HCT116 (cell line): Measurements from ENCODE around the gene TPBGL. TPM values are rescaled to one million over a fixed set of nuclear protein-coding genes. Genes with fewer than 3 reads are reported as not detected.

Experiments
- ATAC-seq: fragments of 200-7000 bp; cut with Tn5 transposase; 2 replicates; pipeline ENCODE4 v1.9.1; 2020; ENCODE audit warnings: mild to moderate bottlenecking, moderate library complexity
- BruUV-seq: library from RNA; stranded (reverse); fragments of 400-500 nt; replicated peaks from 2 replicates; lab custom pipeline; 2021; lab: Mats Ljungman, UMichigan
- CTCF ChIA-PET: fragments of 300-600 bp; sonication (Branson Sonifier 250); formaldehyde crosslinking; loops from one replicate; lab custom pipeline; 2021; ENCODE audit warnings: antibody characterized with exemption; lab: Charles Lee
- POLR2A ChIA-PET: fragments of 300-600, 350-600 bp; sonication (Branson Sonifier 250); formaldehyde crosslinking; loops from one replicate; lab custom pipeline; 2021; ENCODE audit warnings: antibody characterized with exemption; lab: Charles Lee
- RAD21 ChIA-PET, 2 experiments: fragments of 300-600 bp; sonication (Branson Sonifier 250); formaldehyde crosslinking; loops; one replicate each; lab custom pipeline; 2023; ENCODE audit warnings: low total read pairs in 2 of 2; ENCODE audit not compliant: uncharacterized antibody in 2 of 2, unreplicated experiment in 2 of 2, low non-redundant PET in 1 of 2; lab: Charles Lee
- DNase-seq: peaks from one replicate; pipeline ENCODE4 v3.0.0-alpha.2; 2010; ENCODE audit warnings: low read depth, low spot score
- H2AFZ ChIP-seq: fragments of 200-600 bp; shearing (Covaris generic), sonication (generic); 2 replicates; pipeline ENCODE4 v1.6.1; 2017; ENCODE audit warnings: low read depth, mixed run types, mixed read lengths, antibody characterized with exemption, low read length; ENCODE audit not compliant: poor library complexity, severe bottlenecking
- H3K27ac ChIP-seq: 2 replicates; pipeline ENCODE4 v1.5.1; 2012; ENCODE audit warnings: low read depth, low read length
- H3K27me3 ChIP-seq: fragments of 200-600 bp; sonication (generic); 2 replicates; pipeline ENCODE4 v1.6.1; 2016; ENCODE audit warnings: mixed run types, low read length, mixed read lengths; ENCODE audit not compliant: insufficient read depth
- H3K36me3 ChIP-seq, 2 experiments: fragments of 200-500 bp in 1 of 2; fragments of 200-600 bp in 1 of 2; sonication (Bioruptor generic) in 1 of 2; sonication (generic) in 1 of 2; 2 replicates each; pipeline versions ENCODE4 v1.5.1 to v1.6.1; 2014 to 2016; ENCODE audit warnings: low read length in 2 of 2, inconsistent platforms in 1 of 2, mixed read lengths in 1 of 2, mixed run types in 1 of 2; ENCODE audit not compliant: insufficient read depth in 2 of 2, control insufficient read depth in 1 of 2
- H3K4me1 ChIP-seq, 2 experiments: fragments of 200-600 bp in 1 of 2; sonication (generic) in 1 of 2; 2 replicates each; pipeline versions ENCODE4 v1.5.1 to v1.6.1; 2012 to 2017; ENCODE audit warnings: low read length in 2 of 2, inconsistent platforms in 1 of 2, mild to moderate bottlenecking in 1 of 2, mixed read lengths in 1 of 2, mixed run types in 1 of 2, moderate library complexity in 1 of 2; ENCODE audit not compliant: insufficient read depth in 2 of 2, control insufficient read depth in 1 of 2
- H3K4me2 ChIP-seq: fragments of 200-600 bp; sonication (generic); 2 replicates; pipeline ENCODE4 v1.6.1; 2017; ENCODE audit warnings: mixed run types, low read length, mixed read lengths
- H3K4me3 ChIP-seq, 2 experiments: fragments of 200-600 bp in 1 of 2; sonication (generic) in 1 of 2; replicated peaks in 1 of 2; 2 replicates each; pipeline ENCODE4 v1.5.1; 2011 to 2016; ENCODE audit warnings: low read length in 2 of 2, control low read depth in 1 of 2, low read depth in 1 of 2, mild to moderate bottlenecking in 1 of 2, mixed read lengths in 1 of 2, mixed run types in 1 of 2
- H3K79me2 ChIP-seq: fragments of 200-600 bp; sonication (generic); 2 replicates; pipeline ENCODE4 v1.6.1; 2017; ENCODE audit warnings: mild to moderate bottlenecking, mixed run types, low read length, moderate library complexity, mixed read lengths; ENCODE audit not compliant: insufficient read depth
- H3K9ac ChIP-seq: fragments of 200-600 bp; sonication (generic); 2 replicates; pipeline ENCODE4 v1.6.1; 2016; ENCODE audit warnings: low read length, mixed read lengths
- H3K9me2 ChIP-seq: fragments of 200-600 bp; sonication (generic), shearing (Covaris generic); 2 replicates; pipeline ENCODE4 v1.6.1; 2017; ENCODE audit warnings: mixed run types, mild to moderate bottlenecking, moderate library complexity; ENCODE audit not compliant: insufficient read depth
- H3K9me3 ChIP-seq, 2 experiments: fragments of 200-500 bp in 1 of 2; fragments of 200-600 bp in 1 of 2; sonication (Bioruptor generic) in 1 of 2; sonication (generic) in 1 of 2; 2 replicates each; pipeline ENCODE4 v1.6.1; 2014 to 2017; ENCODE audit warnings: low read length in 2 of 2, mixed read lengths in 2 of 2, inconsistent platforms in 1 of 2, low read depth in 1 of 2, mild to moderate bottlenecking in 1 of 2, mixed run types in 1 of 2, moderate library complexity in 1 of 2; ENCODE audit not compliant: control insufficient read depth in 1 of 2, insufficient read depth in 1 of 2
- H4K20me1 ChIP-seq: fragments of 200-600 bp; sonication (generic), shearing (Covaris generic); 2 replicates; pipeline ENCODE4 v1.6.1; 2017; ENCODE audit warnings: mixed run types, mild to moderate bottlenecking, moderate library complexity; ENCODE audit not compliant: insufficient read depth
- CEBPB ChIP-seq: IDR thresholded peaks from 2 replicates; pipeline ENCODE4 v1.6.1; 2012; ENCODE audit warnings: low read depth
- ELF1 ChIP-seq: IDR thresholded peaks from 2 replicates; pipeline ENCODE4 v1.6.1; 2012; ENCODE audit warnings: low read depth, borderline replicate concordance
- FOSL1 ChIP-seq: IDR thresholded peaks from 2 replicates; pipeline ENCODE4 v1.6.1; 2012; ENCODE audit warnings: low read depth
- POLR2AphosphoS5 ChIP-seq: IDR thresholded peaks from 2 replicates; pipeline ENCODE4 v1.6.1; 2011; ENCODE audit warnings: mild to moderate bottlenecking, low read depth, low read length, moderate library complexity
- SP1 ChIP-seq: IDR thresholded peaks from 2 replicates; pipeline ENCODE4 v1.6.1; 2012; ENCODE audit warnings: low read depth
- YY1 ChIP-seq: IDR thresholded peaks from 2 replicates; pipeline ENCODE4 v1.6.1; 2011; ENCODE audit warnings: low read length, low read depth, moderate library complexity, mild to moderate bottlenecking; ENCODE audit not compliant: insufficient replicate concordance; ENCODE audit errors: extremely low read depth
- ZNF274 ChIP-seq: fragments of 200-500 bp; sonication (Bioruptor generic); IDR thresholded peaks from 2 replicates; pipeline ENCODE4 v1.6.1; 2014; ENCODE audit warnings: mild to moderate bottlenecking, low read depth, low read length, inconsistent platforms
- intact Hi-C: fragments of 100-400 bp; cut with micrococcal nuclease; formaldehyde crosslinking; loops from 2 replicates; pipeline ENCODE4 v1.10.0; 2022
- total RNA-seq: library from RNA; stranded (reverse); gene quantifications from one replicate; pipeline ENCODE4 v1.2.1, GENCODE V29; 2021; ENCODE audit not compliant: unreplicated experiment
- TF ChIP-seq, protein P1 (sequence below): IDR thresholded peaks from 2 replicates; pipeline ENCODE4 v1.6.1; 2012; ENCODE audit warnings: low read depth

The TPBGL gene
- total RNA-seq, 1 experiment from 2014 or later: 0.12 TPM

DNA sequence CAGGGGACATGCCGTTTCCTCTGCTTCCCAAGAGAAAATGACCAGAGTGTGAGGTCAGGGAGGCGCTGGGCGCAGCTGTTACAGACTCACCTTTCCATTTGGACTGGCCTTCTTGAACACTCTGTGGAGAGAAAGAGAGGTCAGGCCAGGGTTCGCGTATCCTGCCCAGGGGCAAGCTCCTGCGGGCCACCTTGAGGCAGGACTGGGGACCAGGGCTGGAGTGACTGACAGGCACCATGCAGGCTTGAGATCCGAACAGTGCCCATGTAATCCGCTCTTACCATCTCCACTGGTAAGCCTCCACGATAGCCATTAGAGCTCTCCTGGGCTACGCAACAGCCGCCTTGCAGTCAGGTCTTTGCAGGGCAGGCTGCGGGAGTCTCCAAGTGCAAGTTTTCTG, 49.3 kb downstream of the TPBGL start:
- Histone ChIP-seq H3K36me3 (peaks cover 0 to 2% of the 10 kb centered on the region in 2 experiments; a peak in 1 of 4 replicates), H3K4me1 (no peaks in the 10 kb centered on the region), H3K9me3 (no peaks in the 10 kb centered on the region), H3K27me3 (no peaks in the 10 kb centered on the region), H3K79me2 (no peaks in the 10 kb centered on the region), H3K9me2 (no peaks in the 10 kb centered on the region), H2AFZ (no peak overlapping the region), H4K20me1 (no peaks in the 10 kb centered on the region), H3K4me3 (no peak overlapping the region), H3K4me2 (no peak overlapping the region), H3K27ac (no peak overlapping the region), H3K9ac (no peak overlapping the region)
- no peak for TF ChIP-seq CEBPB
- TF ChIP-seq YY1: no peak
- no peak for TF ChIP-seq SP1
- no peak for TF ChIP-seq POLR2AphosphoS5
- no peak for TF ChIP-seq ZNF274
- TF ChIP-seq FOSL1: no peak
- TF ChIP-seq, protein P1, sequence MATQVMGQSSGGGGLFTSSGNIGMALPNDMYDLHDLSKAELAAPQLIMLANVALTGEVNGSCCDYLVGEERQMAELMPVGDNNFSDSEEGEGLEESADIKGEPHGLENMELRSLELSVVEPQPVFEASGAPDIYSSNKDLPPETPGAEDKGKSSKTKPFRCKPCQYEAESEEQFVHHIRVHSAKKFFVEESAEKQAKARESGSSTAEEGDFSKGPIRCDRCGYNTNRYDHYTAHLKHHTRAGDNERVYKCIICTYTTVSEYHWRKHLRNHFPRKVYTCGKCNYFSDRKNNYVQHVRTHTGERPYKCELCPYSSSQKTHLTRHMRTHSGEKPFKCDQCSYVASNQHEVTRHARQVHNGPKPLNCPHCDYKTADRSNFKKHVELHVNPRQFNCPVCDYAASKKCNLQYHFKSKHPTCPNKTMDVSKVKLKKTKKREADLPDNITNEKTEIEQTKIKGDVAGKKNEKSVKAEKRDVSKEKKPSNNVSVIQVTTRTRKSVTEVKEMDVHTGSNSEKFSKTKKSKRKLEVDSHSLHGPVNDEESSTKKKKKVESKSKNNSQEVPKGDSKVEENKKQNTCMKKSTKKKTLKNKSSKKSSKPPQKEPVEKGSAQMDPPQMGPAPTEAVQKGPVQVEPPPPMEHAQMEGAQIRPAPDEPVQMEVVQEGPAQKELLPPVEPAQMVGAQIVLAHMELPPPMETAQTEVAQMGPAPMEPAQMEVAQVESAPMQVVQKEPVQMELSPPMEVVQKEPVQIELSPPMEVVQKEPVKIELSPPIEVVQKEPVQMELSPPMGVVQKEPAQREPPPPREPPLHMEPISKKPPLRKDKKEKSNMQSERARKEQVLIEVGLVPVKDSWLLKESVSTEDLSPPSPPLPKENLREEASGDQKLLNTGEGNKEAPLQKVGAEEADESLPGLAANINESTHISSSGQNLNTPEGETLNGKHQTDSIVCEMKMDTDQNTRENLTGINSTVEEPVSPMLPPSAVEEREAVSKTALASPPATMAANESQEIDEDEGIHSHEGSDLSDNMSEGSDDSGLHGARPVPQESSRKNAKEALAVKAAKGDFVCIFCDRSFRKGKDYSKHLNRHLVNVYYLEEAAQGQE: no peak
- TF ChIP-seq ELF1: no peak
- ATAC-seq (no peak), DNase-seq (no peak)
- intact Hi-C loops: no loop called here
- ChIA-PET CTCF (no interaction called here), RAD21 (no interaction called here), POLR2A (no interaction called here)
- no TSS peak for BruUV-seq
